Smooth muscle cell (in vitro differentiated cells): ENCODE measurements around the gene FAM118B. TPM values are rescaled to one million over a fixed set of nuclear protein-coding genes. Genes with fewer than 3 reads are reported as not detected.

Experiments used
- DNase-seq: peaks from one replicate; lab custom pipeline; 2025; ENCODE audit not compliant: unreplicated experiment; lab: John Stamatoyannopoulos, UW
- H2AFZ ChIP-seq: fragments of 200-600 bp; sonication (generic); 2 replicates; pipeline ENCODE4 v1.6.0; 2016; ENCODE audit warnings: antibody characterized with exemption, low read depth, mild to moderate bottlenecking
- H3F3A ChIP-seq: fragments of 200-600 bp; sonication (generic); 2 replicates; pipeline ENCODE4 v1.6.0; 2017; ENCODE audit warnings: antibody characterized with exemption, low read depth
- H3K27ac ChIP-seq: fragments of 200-600 bp; sonication (generic); 2 replicates; pipeline ENCODE4 v1.5.1; 2016; ENCODE audit warnings: low read depth, mild to moderate bottlenecking
- H3K27me3 ChIP-seq: fragments of 200-600 bp; sonication (generic); 2 replicates; pipeline ENCODE4 v1.6.1; 2016; ENCODE audit warnings: low read depth, mild to moderate bottlenecking
- H3K36me3 ChIP-seq: fragments of 200-600 bp; sonication (generic); 2 replicates; pipeline ENCODE4 v1.5.1; 2016; ENCODE audit warnings: low read depth
- H3K4me1 ChIP-seq: fragments of 200-600 bp; sonication (generic); 2 replicates; pipeline ENCODE4 v1.5.1; 2016; ENCODE audit warnings: low read depth
- H3K4me2 ChIP-seq: fragments of 200-600 bp; sonication (generic); 2 replicates; pipeline ENCODE4 v1.6.0; 2016; ENCODE audit warnings: mild to moderate bottlenecking
- H3K4me3 ChIP-seq: fragments of 200-600 bp; sonication (generic); 2 replicates; pipeline ENCODE4 v1.5.1; 2016; ENCODE audit warnings: mild to moderate bottlenecking
- H3K79me2 ChIP-seq: fragments of 200-600 bp; sonication (generic); 2 replicates; pipeline ENCODE4 v1.6.0; 2016; ENCODE audit warnings: low read depth, mild to moderate bottlenecking
- H3K9ac ChIP-seq: fragments of 200-600 bp; sonication (generic); 2 replicates; pipeline ENCODE4 v1.6.0; 2016; ENCODE audit warnings: low read depth
- H3K9me3 ChIP-seq: fragments of 200-600 bp; sonication (generic); replicated peaks from 2 replicates; pipeline ENCODE4 v1.5.1; 2016; ENCODE audit warnings: low read depth
- H4K20me1 ChIP-seq: fragments of 200-600 bp; sonication (generic); 2 replicates; pipeline ENCODE4 v1.6.0; 2016; ENCODE audit warnings: low read depth
- CTCF ChIP-seq: fragments of 200-600 bp; sonication (generic); IDR thresholded peaks from 2 replicates; pipeline ENCODE4 v1.5.1; 2017; ENCODE audit warnings: borderline replicate concordance, mild to moderate bottlenecking, antibody characterized with exemption; ENCODE audit not compliant: insufficient read depth, poor library complexity, severe bottlenecking
- WGBS: methylation state at CpG from one replicate; pipeline ENCODE4 v1.1.7; 2016; ENCODE audit warnings: low lambda C conversion rate; 5-methylcytosine and 5-hydroxymethylcytosine counted together
- polyA plus RNA-seq: library from polyadenylated mRNA; unstranded; fragments of >200 nt; fragmentation: Nextera tagmentation; extraction: Ambion mirVana; gene quantifications from 2 replicates; pipeline ENCODE4 v1.2.1, GENCODE V29; 2016
- total RNA-seq: library from RNA; depleted of rRNA; stranded (reverse); fragments of >200 nt; gene quantifications from 2 replicates; pipeline ENCODE4 v1.2.3, GENCODE V29; 2014

Gene FAM118B
- total and polyA plus RNA-seq, 2 experiments from 2014 or later = 14.3 to 26.1 TPM

GRCh38 chr11:126172596-126173038, 39.0 kb upstream of the FAM118B start:
- WGBS = 71% methylated on average over 8 of the region's 8 CpGs
- Histone ChIP-seq H2AFZ (no peak overlapping the region), H3K4me3 (no peak overlapping the region), H3K4me1 (no peaks in the 10 kb centered on the region), H4K20me1 (no peaks in the 10 kb centered on the region), H3F3A (no peaks in the 10 kb centered on the region), H3K9ac (no peak overlapping the region), H3K4me2 (no peak overlapping the region), H3K36me3 (no peaks in the 10 kb centered on the region), H3K27ac (no peak overlapping the region), H3K9me3 (no peaks in the 10 kb centered on the region), H3K27me3 (no peaks in the 10 kb centered on the region), H3K79me2 (no peaks in the 10 kb centered on the region)
- no peak for DNase-seq
- TF ChIP-seq CTCF = no peak

GRCh38 chr11:126173257-126173656, 38.3 kb upstream of the FAM118B start:
- no peaks in the 10 kb centered on the region for H3K27me3 ChIP-seq
- H3K4me2 ChIP-seq = no peak overlapping the region
- TF ChIP-seq CTCF = no peak
- no peak for DNase-seq
- H2AFZ ChIP-seq = no peak overlapping the region
- no peak overlapping the region for H3K9ac ChIP-seq
- no peaks in the 10 kb centered on the region for H3K36me3 ChIP-seq
- H3K4me1 ChIP-seq = no peaks in the 10 kb centered on the region
- H4K20me1 ChIP-seq = no peaks in the 10 kb centered on the region
- no peak overlapping the region for H3K27ac ChIP-seq
- WGBS = 87% methylated on average over 9 of the region's 9 CpGs
- no peaks in the 10 kb centered on the region for H3F3A ChIP-seq
- H3K4me3 ChIP-seq = no peak overlapping the region
- no peaks in the 10 kb centered on the region for H3K79me2 ChIP-seq
- H3K9me3 ChIP-seq = no peaks in the 10 kb centered on the region

GRCh38 chr11:126174816-126175215, 36.8 kb upstream of the FAM118B start:
- no peak for TF ChIP-seq CTCF
- Histone ChIP-seq H3K9me3 (no peaks in the 10 kb centered on the region), H3K4me1 (no peaks in the 10 kb centered on the region), H3K79me2 (no peaks in the 10 kb centered on the region), H2AFZ (no peak overlapping the region), H3K9ac (no peak overlapping the region), H4K20me1 (no peaks in the 10 kb centered on the region), H3K4me2 (no peak overlapping the region), H3K27me3 (no peaks in the 10 kb centered on the region), H3K27ac (no peak overlapping the region), H3K36me3 (no peaks in the 10 kb centered on the region), H3K4me3 (no peak overlapping the region), H3F3A (no peaks in the 10 kb centered on the region)
- WGBS = 97% methylated on average over 7 of the region's 7 CpGs
- DNase-seq = no peak

- Histone ChIP-seq H2AFZ (no peak overlapping the region), H3K36me3 (no peaks in the 10 kb centered on the region), H3K4me2 (no peak overlapping the region), H3K4me3 (no peak overlapping the region), H4K20me1 (no peaks in the 10 kb centered on the region), H3K4me1 (no peaks in the 10 kb centered on the region), H3K27me3 (no peaks in the 10 kb centered on the region), H3K9ac (no peak overlapping the region), H3K27ac (no peak overlapping the region), H3K79me2 (no peaks in the 10 kb centered on the region), H3K9me3 (no peaks in the 10 kb centered on the region), H3F3A (no peaks in the 10 kb centered on the region)
- TF ChIP-seq CTCF = no peak
- WGBS = 72% methylated on average over 15 of the region's 15 CpGs
- DNase-seq = no peak
Observed at GRCh38 chr11:126175393-126175792, 36.2 kb upstream of the FAM118B start.
